NCI-H146 treated with DMSO at 0.1 percent for 48 hours (cell line): Measurements from ENCODE around the gene HOXC13.

Experiments
- DNase-seq: peaks from one replicate; lab custom pipeline; 2025; ENCODE audit not compliant: unreplicated experiment; lab: John Stamatoyannopoulos, UW

HOXC13 gene

DNA sequence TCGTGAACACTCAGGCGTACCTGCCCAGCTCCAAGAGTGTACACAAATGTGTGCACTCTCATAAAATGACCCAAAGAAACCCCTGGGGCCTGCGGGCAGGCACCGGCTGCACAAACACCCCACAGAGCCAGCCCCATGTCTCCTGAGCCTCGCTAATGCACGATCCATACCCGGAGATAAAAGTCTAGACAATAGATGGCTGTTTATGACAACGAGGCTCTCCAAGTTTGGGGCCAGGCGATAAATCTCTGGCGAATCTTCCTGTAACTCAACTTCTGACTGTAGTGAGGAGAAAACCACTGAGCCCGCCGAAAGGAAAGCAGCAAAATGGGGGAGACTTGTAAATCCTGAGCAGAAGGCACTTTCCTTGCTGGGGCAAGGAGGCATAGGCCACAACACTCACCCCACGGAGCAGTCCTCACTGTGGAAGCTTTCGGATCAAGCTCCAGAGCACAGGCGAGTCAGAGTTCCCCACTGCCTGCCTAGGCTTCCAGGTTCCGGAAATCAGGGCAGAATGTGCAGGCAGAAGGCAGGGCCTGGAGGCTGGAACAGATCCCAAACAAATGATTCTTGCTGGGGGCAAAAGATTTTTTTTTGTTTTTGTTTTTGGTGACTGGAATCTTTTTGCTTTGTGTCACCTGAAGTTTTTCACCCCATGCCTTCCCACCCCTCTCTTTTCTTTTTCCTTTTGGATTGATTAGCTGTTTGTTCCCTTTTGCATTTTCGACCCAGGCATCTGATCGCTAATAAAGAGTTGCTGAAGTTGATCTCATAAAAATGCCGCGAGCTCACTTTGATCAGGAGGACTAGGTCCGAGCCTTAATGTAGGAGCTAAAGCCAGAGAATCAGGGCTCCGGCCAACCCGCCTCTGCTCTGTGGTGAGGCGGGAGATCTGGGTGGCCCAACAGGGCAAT is 29.8 kb downstream of the HOXC13 start:
- DNase-seq: no peak

DNA sequence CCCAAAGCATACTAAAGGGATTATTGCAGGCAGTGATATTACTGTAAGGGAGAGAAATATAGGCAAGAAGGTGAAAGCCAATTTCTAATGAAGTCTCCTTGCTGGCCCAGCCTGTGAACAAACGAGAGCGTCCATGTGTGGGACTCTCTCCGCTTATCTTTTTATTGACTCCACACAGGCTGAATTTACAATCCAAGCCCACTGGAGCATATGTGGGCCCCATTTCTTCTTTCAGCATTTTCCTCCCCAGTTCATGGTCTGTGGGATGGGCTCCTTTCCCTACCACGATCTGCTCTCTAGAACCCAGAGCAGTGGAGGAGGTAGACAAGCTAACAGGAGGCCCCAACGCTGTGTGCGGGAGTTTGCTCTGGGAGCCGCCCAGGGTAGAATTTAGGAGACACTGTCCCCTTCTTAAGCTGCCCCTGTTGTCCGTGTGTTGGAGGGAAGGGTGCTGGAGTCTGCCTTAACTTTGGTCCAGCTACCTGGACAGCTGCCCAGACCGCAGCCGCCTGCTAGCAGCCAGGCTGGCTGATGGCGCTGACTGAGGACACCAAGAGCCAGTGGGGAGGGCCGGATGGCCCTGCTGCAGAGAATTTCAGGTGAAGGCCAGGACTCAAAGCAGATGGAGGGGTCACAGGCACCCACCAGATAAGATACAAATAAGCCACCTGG is 31.1 kb downstream of the HOXC13 start:
- DNase-seq: no peak

DNA sequence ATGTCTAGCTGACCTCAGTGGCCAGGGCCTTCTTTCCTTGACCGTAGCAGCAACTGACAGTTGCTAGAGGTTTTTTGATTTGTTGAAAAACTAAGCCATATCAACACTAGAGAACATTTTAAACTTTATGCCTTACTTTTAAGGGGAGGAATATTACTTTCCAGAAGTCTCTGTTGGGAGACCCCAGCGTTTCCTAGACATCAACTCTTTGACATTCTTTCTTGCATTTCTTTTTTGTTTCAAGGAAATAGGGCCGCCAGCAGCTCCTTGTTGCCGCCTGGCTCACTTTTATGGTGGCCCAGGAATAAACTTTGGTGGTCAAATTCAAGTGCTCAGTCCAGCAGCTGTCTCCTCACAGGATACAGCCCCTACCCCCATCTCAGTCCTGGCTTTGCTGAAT is 31.8 kb downstream of the HOXC13 start:
- DNase-seq: no peak

DNA sequence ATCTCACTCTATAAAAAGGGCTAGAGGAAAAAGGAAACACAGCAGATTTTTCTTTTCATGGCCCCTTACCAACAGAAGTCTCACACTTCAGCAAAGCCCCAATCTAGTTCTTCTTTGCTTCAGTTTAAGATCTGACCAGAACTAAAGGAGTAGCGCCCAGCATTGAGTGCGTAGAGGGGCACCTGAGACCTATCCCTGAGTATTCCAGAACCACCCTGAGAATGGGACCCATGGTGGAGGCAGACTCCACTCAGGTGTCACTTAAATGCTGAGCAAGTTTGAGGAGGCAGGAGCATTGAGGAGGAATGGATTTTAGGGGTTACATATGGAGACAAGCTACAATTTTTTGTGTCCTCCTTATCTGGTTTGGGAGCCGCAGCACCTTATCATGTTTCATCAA is 32.5 kb downstream of the HOXC13 start:
- DNase-seq: no peak

DNA sequence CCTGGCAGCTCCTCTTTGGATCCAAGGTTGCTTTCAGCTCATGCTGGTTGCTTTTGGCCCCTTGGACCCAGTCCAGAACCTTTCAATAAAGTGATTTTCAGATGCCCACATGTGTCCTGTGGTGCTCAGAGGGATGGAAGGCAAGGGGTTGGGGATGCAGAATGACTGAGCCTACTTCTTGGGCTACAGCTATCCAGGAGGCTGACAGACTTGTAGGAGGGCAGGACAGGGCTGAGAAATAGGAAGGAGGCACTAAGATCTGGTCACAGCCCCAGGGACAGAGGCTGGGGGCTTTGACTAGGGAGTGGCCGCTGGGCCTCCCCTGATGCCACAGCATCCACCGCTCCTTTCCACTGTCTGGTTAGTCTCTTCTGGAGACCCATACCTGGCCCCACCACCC is 33.1 kb downstream of the HOXC13 start:
- no peak for DNase-seq

DNA sequence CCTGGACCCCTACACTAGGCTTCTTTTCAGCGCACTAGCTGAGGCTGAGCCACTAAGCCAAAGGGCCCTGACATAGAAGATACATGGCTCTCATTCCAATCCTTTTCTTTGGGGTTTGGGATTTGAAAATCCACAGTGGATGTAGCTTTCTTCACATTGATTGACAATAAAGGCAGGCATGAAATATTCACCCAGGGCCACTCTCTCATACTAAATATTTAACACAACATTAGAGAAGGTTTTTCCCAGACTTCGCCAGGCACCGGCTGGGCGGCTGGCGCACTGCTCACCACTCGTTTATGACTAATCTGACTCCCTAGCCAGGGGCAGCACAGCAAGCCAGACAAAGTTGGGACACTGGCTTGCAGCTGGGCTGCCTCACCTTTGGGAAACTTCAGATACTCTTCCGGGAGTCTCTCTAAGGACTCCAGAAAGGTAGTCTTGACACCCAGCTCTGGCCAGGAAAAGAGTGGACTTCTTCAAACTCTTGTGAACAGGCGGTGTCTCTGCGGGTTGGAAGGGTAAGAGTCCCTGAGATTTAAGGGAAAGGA is 33.6 kb downstream of the HOXC13 start:
- DNase-seq: no peak

DNA sequence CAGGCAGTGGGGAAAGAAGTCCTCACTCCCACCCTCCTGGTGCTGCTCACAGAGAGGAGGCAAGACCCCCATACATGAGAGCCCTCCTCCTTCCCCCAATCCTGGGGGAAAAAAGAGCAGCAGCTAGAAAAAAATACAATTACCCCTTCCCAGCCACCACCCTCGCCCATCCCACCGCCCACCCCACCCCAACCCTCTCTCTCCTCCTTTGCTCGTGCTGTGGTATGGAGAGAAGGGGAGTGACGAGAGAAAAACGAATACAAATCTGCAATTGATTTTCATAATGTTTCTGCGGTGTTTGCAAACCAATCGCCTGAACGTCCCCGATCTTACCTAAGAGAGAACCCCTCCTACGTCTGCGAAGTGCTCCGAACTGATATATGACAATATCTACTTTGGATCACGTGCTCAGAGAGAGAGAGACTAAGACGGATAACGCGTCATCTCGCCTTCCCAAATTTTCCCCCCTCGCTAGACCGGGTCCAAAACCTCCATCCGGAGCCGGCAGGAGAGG is 34.1 kb downstream of the HOXC13 start, which contains the start of gene HOXC11:
Gene HOXC11, plus strand, starts transcription at position 405 of the 514 bp plus-strand sequence. CDS start 116 bp downstream, outside the sequence.
- no peak for DNase-seq

DNA sequence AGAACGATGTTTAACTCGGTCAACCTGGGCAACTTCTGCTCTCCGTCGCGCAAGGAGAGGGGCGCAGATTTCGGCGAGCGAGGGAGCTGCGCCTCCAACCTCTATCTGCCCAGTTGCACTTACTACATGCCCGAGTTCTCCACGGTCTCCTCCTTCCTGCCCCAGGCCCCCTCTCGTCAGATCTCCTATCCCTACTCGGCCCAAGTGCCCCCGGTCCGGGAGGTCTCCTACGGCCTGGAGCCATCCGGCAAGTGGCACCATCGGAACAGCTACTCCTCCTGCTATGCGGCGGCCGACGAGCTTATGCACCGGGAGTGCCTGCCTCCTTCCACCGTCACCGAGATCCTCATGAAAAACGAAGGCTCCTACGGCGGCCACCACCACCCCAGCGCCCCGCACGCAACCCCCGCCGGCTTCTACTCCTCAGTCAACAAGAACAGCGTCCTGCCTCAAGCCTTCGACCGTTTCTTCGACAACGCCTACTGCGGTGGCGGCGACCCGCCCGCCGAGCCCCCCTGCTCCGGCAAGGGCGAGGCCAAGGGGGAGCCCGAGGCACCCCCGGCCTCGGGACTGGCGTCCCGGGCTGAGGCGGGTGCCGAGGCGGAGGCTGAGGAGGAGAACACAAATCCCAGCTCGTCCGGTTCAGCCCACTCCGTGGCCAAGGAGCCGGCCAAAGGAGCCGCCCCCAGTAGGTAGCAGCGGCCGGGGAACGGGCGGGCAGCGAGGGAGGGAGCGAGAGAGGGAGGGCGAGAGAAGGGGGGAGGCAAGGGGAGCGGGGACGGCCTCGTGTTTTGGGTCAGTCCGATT is 34.8 kb downstream of the HOXC13 start:
- DNase-seq: no peak

DNA sequence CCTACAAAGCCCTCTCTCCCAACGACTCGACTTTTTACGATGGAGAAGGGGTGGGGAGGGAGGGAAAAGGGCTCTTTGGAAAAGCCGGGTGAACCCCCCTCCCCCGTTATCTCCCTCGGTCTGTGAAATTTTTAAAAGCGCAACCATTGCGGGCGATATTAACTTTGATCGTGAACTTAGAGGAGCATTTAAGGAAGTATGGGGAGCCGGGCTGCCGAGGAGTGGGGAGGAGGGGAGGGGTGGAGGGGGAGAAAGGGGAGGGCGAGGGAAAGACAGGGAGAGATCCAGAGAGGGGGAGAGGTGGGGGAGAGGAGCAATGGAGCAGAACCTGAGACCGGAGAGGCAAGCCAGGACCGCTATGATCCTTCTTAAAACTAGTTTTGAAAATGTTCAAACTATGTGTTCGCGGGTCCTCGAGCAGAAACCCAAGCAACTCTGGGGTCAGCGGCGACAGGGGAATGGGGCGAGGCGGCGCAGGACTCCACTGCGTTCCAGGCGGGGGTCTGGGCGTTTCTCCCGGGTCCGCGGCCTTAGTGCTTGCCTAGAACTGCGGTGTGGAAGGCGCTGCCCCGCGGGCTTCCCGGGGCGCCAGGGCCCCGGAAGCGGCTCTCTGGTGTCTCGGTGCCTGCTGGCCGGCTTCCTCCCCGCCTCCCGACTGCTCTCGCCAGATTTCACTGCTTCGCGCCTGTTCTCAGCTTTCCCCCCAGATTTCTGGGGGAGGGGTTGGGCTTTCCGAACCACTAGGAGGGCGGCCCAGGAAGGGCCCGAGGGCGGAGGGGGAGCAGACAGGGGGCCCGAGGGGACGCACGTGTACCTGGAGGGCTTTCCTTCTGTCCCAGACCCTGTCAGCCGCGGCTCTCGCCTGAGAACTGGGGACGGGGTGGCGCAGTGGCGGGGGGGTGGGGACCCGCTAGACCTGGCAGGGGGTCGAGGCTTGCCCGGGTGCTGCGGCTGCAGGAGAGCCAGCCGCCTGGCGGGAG is 35.7 kb downstream of the HOXC13 start, which contains the start of gene HOTAIR:
Gene HOTAIR, minus strand, starts transcription at position 871 of the 980 bp plus-strand sequence.
- no peak for DNase-seq

DNA sequence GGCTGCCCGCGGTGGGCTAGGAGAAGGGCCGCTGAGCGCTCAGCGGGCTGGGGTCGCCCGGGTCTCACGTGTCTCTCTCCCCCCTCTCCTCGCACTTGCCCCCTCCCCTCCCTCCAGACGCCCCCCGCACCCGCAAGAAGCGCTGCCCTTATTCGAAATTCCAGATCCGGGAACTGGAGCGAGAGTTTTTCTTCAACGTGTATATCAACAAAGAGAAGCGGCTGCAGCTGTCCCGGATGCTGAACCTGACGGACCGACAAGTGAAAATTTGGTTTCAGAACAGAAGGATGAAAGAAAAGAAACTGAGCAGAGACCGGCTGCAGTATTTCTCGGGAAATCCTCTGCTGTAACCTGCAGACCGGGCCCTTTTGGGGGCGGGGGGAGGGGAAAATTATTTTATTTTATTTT is 36.4 kb downstream of the HOXC13 start:
- no peak for DNase-seq

DNA sequence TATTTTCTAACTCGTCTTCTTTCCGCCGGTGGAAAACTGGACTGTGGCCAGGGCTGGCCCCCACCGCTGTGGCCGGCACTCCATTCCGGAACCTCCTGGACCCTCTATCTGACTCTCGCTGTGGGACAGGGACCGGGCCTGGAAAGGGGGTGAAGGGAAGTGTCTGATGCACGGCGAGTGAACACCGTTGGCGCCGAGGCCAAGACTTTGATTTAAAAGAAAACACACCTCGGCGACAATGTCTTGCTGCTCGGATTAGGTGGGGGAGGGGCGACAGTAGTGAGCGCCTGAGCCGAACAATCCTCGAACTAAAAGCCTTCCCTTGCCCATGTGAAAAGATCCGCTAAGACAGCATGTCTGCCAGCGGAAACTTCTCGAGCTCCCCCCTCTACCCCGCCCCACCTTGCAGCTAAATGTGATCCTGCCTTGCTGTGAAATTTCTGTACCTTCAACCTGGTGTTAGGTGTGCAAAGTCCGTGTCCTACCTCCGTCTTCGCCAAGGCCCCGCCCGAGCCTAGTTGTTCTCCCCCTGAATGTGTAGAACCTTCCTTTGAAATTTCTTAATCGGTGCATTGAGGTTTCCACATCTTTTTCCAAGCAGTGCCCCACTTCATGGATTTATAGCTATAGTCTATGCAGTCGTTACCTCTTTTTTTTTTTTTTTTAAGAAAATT is 37.0 kb downstream of the HOXC13 start:
- no peak for DNase-seq

DNA sequence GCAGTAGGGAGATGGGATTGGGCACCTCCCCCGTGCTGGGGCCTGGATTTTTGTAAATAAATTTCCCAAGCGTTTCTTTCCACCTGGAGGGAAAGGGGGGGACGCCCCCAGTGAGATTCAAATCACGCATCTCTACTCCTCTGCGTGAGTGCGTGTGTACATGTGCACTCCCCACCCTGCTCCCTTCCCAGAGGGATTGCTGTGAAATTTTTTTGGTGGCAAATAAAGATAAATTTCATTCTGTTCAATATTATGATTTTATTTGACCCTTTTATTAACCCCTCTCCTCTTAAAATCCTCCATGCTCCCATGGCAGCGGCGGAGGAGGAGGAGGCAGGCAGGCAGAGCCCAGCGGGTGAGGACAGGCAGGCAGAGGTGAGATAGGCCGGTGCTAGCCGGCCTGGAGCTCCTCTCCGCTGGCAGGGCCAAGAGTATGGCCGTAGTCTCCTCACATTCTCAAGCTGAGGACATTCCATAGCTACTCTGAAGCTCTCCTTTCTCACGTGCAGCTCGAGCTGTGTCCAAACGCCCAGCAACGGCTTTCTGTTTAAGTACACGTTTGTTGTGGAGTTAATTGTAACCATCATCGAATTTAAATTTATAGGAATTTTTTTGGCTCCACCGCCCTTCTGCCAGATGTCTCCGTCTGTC is 37.7 kb downstream of the HOXC13 start:
- no peak for DNase-seq

DNA sequence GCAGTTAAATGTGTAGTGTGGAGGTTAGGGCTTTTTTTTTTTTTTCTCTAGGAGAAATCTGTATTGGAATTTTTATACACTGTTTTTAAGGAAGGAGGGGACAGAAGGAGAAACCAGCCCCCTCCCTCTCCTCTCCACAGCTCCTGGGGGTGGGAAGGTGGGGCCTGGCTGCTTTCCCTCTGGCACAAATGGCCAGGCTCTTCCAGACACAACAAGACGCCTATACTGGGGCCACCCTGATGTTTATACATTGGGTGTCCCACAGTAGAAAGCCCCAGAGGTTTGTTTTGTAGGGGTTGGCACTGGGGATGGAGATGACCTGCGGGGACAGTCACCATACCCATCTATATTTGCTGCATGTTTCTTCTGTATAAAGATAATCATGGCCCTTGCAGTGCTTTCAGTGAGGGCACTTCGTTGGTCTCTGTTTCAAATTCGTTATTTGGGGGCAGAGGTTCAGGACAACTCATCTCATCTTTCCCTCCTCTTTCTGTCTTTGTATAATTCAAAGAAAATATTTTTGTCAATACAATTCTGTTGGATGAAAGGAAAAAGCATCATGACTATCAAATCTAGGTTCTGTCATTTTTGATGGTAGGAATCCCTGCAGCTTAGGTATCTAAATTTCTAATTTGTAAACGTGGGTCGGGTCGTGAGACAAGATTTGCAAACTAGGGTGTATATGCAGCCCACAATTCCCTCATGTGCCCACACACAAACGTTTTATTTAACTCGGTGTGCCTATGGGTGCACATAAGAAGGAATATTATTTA is 38.4 kb downstream of the HOXC13 start:
- no peak for DNase-seq

DNA sequence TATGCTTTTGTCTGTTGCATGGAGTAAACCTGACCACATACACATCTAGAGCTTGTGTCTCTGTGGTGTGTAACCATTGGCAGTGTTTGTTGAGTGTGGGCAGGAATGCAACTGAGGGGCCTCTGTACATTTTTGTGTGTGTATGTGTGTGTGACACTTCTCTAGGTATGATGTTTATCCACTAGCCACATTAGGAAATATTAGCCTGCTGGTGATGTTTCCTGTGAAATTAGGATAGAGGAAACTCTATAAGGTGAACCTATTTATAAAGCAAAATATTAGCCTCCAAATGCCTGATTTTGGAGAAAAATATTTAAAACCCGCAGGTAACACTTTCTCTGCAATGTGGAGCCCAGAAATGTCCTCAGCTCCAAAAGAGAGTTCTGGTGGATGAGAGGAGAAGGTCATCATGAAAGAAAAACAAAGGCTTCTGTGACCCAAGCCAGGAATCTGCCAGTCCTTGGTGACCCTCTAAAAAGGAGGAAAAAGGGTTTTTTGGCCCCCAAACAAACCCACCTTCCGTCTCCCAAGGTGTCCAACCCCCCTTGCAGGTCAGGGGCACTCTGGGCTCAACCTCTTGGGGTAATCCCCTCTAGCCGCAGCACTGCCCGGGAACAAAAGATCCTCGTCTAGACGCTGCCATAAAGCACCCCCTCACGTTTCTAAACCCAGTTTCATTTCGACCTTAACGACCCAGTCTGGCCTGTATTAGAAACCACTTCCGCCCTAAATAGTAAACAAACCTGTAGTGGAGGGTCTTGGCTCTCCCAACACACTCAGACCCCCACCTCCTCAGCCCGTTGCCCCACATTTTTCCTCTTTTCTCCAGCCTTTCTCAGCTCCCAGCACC is 39.2 kb downstream of the HOXC13 start:
- no peak for DNase-seq

DNA sequence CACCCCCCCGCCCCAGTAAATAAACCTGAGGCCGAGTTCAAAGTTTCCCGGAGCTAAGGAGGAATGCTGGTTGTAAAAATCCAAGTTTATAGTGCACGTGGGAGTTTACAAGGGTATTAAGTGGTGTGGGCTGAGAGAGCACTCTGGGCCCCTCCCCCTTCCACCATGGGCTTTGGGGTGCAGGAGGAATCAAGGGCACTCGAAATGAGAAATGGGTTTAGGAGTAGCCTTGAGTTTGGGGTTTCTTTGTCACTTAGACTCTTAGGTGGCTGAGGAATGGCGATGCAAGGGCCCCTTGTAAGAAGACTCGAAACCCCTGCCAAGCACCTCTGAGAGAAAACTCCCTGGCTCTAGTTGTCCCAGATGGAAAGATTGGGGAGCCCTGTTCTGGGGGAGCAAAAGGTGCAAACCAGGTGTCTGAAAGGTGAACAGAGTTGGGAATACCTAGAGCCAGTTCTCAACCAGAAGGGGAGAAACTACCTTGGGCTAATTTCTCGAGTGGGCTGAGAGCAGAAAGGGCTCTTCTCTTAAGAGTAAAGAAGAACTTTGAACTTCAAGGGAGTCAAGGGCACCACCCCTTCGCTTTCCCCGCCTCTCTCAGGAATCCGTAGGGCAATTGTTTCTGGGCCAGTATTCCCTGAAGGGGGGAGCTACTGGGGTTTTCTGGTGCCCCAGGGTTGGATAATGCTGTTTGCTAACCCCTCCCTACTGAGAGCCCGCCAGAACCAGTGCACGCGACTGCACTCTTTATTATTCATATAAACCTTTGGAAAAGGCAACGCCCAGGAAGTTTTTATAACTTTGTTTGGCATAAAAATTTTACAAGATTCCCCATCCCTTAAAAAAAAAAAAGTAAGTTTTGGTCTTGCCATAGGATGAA is 40.1 kb downstream of the HOXC13 start:
- no peak for DNase-seq
